Mucosa of descending colon (tissue), 3 donors: ENCODE results near the gene ANKRD45. TPM values are rescaled to one million over a fixed set of nuclear protein-coding genes. Genes with fewer than 3 reads are reported as not detected.

Experiments
- ATAC-seq: fragments of 200-7000 bp; cut with Tn5 transposase; one replicate; pipeline ENCODE4 v1.9.1; 2020; ENCODE audit warnings: mild to moderate bottlenecking, moderate library complexity
- DNase-seq, 3 donors: peaks; one replicate each; pipeline ENCODE4 v3.0.0-alpha.2; 2020
- H3K36me3 ChIP-seq: fragments of 200-600 bp; one replicate; pipeline ENCODE4 v1.8.0; 2021; ENCODE audit warnings: low read depth, mild to moderate bottlenecking
- H3K4me1 ChIP-seq: fragments of 200-600 bp; one replicate; pipeline ENCODE4 v1.8.0; 2021; ENCODE audit warnings: low read depth, mild to moderate bottlenecking
- H3K4me3 ChIP-seq: fragments of 200-600 bp; one replicate; pipeline ENCODE4 v1.8.0; 2021; ENCODE audit warnings: mild to moderate bottlenecking
- H3K9me3 ChIP-seq: fragments of 200-600 bp; one replicate; pipeline ENCODE4 v1.8.0; 2021; ENCODE audit warnings: mild to moderate bottlenecking
- intact Hi-C, 2 donors: fragments of 100-400 bp; cut with DNase I in 1 of 2; cut with micrococcal nuclease in 1 of 2; formaldehyde crosslinking; loops; one replicate each; pipeline versions ENCODE4 v1.11.0 to v1.11.1; 2022; cut with DNase I, micrococcal nuclease
- total RNA-seq, 3 donors: library from RNA; stranded (reverse); fragmentation: NEBNext Ultra II Directional in 2 of 3; extraction: Animal tissue kit (Norgen Biotek cat#: 25700) in 2 of 3; gene quantifications; one replicate each; pipeline versions ENCODE4 v1.2.1 to v1.2.4, GENCODE V29; 2021 to 2023
- TF ChIP-seq, protein P1 (sequence below): fragments of 200-600 bp; IDR thresholded peaks from one replicate; pipeline ENCODE4 v1.8.0; 2022; ENCODE audit warnings: antibody characterized with exemption, mild to moderate bottlenecking
- donor health status: DM: no; HTN: no; CAD: no; lungs with moderate emphysema.
- donor health status: DM: no; HTN: no; CAD: no.
- donor health status: DM: no; HTN: yes; CAD: no.

The ANKRD45 gene
- total RNA-seq, 3 donors from 2014 or later, result 0.55 to 2.1 (median 1.1) TPM

DNA sequence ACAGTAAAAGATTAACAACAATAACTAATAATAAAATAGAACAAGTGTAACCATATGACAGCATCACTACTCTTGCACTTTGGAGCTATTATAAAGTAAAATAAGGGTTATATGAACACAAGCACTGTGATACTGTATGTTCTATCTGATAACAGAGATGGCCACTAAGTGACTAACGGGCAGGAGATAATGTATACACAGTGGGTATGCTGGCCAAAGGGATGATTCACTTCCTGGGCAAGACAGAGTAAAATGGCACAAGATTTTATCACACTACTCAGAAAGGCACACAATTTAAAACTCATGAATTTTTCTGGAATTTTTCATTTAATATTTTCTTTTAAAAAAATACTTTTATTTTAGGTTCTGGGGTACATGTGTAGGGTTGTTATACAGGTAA, 79.1 kb downstream of the ANKRD45 start:
- no peak overlapping the region for H3K4me3 ChIP-seq
- TF ChIP-seq, protein P1, sequence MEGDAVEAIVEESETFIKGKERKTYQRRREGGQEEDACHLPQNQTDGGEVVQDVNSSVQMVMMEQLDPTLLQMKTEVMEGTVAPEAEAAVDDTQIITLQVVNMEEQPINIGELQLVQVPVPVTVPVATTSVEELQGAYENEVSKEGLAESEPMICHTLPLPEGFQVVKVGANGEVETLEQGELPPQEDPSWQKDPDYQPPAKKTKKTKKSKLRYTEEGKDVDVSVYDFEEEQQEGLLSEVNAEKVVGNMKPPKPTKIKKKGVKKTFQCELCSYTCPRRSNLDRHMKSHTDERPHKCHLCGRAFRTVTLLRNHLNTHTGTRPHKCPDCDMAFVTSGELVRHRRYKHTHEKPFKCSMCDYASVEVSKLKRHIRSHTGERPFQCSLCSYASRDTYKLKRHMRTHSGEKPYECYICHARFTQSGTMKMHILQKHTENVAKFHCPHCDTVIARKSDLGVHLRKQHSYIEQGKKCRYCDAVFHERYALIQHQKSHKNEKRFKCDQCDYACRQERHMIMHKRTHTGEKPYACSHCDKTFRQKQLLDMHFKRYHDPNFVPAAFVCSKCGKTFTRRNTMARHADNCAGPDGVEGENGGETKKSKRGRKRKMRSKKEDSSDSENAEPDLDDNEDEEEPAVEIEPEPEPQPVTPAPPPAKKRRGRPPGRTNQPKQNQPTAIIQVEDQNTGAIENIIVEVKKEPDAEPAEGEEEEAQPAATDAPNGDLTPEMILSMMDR, result no peak
- intact Hi-C loops, result no loop called here
- H3K36me3 ChIP-seq, result no peaks in the 10 kb centered on the region
- no peak for DNase-seq
- H3K4me1 ChIP-seq, result no peaks in the 10 kb centered on the region
- no peak for ATAC-seq
- H3K9me3 ChIP-seq, result no peaks in the 10 kb centered on the region

DNA sequence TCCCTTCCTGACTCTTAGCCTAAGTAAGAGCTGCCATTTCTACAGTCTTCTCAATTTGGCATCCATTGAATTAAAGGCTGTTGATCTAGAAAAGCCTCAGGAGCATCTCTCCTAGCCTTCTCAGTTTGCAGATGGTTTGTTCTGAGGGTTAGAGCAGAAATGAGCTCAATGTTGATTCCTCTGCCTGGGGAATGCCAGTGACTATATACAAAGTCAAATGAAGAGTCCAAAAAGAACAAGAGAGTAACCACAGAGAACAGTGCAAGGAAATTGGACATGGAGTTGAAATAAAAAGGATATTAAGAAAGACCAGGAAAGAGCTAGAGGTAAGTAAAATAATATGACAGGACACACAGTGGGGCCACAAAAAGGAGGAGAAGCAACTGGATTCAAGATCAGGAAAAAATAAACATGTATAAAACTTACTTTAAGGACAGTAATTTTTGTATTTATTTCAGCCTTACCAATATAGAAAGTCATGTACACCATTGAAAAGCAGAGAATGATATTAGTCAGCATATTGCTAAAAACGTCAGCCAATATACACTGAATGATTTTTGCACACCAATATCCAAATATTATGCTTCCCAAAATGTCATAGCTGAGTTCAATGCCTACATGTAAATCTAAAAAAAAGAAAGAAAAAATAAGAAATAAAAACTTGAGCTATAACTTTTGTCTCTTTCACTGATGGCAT, 88.1 kb downstream of the ANKRD45 start:
- Histone ChIP-seq H3K4me3 (no peak overlapping the region), H3K36me3 (no peaks in the 10 kb centered on the region), H3K9me3 (no peaks in the 10 kb centered on the region), H3K4me1 (no peaks in the 10 kb centered on the region)
- no peak for ATAC-seq
- TF ChIP-seq, protein P1, result no peak
- DNase-seq, result no peak
- intact Hi-C loops, result no loop called here

DNA sequence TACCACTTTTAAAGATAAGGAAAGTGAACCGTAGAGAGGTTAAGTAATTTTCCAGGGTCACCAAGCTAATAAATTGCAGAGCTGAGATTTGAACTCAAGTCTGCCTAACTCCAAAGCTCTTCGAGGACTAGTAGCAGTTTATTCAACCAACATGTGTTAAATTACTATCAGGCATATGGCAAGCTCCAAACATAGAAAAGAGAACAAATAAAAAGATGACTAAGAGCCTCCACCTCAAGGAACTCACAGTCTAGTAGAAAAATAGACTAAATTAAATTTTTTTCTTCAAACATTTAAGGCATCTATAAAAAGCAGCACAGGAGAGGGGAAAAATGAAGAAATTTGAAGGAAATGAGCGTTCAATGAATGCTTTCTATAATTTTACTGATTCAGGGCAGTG, 89.0 kb downstream of the ANKRD45 start:
- ATAC-seq (no peak), DNase-seq (no peak)

DNA sequence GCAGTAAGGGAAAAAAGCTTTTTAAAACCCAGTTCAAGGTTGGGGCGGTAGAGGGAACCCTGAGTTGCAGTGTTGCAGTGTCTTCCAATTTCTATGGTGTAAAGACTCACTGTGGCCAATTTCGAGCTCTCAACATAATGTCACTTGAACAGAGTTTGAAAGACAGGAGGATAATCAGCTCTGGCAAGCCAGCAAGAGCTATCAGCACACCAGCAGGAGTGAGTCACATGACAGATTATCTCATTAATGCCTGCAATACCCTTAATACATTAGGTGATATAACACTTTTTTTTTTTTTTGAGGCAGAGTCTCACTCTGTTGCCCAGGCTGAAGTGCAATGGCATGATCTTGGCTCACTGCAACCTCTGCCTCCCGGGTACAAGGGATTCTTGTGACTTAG, 89.6 kb downstream of the ANKRD45 start:
- Histone ChIP-seq H3K4me1 (no peaks in the 10 kb centered on the region), H3K9me3 (no peaks in the 10 kb centered on the region), H3K4me3 (no peak overlapping the region), H3K36me3 (no peaks in the 10 kb centered on the region)
- TF ChIP-seq, protein P1, result no peak
- ATAC-seq (no peak), DNase-seq (no peak)
- intact Hi-C loops, result no loop called here

More for the DNA sequence above, 89.0 kb downstream of the ANKRD45 start:
- H3K36me3 ChIP-seq, result no peaks in the 10 kb centered on the region
- TF ChIP-seq, protein P1, result no peak
- intact Hi-C loops, result no loop called here
- H3K9me3 ChIP-seq, result no peaks in the 10 kb centered on the region
- H3K4me3 ChIP-seq, result no peak overlapping the region
- no peaks in the 10 kb centered on the region for H3K4me1 ChIP-seq

DNA sequence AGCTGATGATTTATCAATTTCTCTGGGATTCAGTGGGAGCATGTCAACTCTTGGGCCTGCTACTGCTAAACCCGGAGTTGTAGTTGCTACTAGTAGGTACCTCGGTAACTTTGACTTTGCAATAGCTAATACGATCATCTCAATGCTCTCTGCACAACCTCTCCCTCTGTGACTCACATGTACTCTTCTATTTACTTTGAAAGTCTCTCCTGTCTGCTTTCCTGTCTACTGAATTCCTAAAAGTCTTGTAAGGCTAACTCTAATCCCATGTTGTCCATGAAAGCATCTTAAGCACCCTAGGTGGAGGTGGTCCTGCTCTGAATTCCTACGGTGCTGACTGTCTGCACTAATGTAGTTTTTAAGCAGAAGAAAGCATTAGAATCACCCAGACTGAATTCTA, 96.1 kb downstream of the ANKRD45 start:
- Histone ChIP-seq H3K4me3 (no peak overlapping the region), H3K4me1 (no peaks in the 10 kb centered on the region), H3K9me3 (no peaks in the 10 kb centered on the region), H3K36me3 (no peaks in the 10 kb centered on the region)
- intact Hi-C loops, result no loop called here
- no peak for DNase-seq
- ATAC-seq, result no peak
- TF ChIP-seq, protein P1, result no peak
